CD8-positive, alpha-beta memory T cell (primary cell): ENCODE measurements around the gene SLCO4A1. TPM values are rescaled to one million over a fixed set of nuclear protein-coding genes. Genes with fewer than 3 reads are reported as not detected.

Experiments used
- CTCF ChIA-PET: fragments of 350-600 bp; sonication (Branson Sonifier 250); formaldehyde crosslinking; loops from one replicate; lab custom pipeline; 2021; ENCODE audit warnings: antibody characterized with exemption; lab: Charles Lee
- POLR2A ChIA-PET: fragments of 350-600 bp; sonication (Branson Sonifier 250); formaldehyde crosslinking; loops from one replicate; lab custom pipeline; 2021; ENCODE audit warnings: antibody characterized with exemption; lab: Charles Lee
- DNase-seq, 5 donors: peaks; one replicate each; pipeline versions ENCODE4 v3.0.0 to v3.0.0-alpha.2; 2020 to 2022; ENCODE audit warnings: mixed read lengths in 1 of 5
- H3K27ac ChIP-seq: one replicate; pipeline ENCODE4 v1.7.0; 2013; ENCODE audit warnings: low read depth, mild to moderate bottlenecking, low read length, moderate library complexity
- H3K27me3 ChIP-seq: 2 replicates; pipeline ENCODE4 v1.7.0; 2013; ENCODE audit warnings: low read length, mild to moderate bottlenecking; ENCODE audit not compliant: insufficient read depth, poor library complexity, severe bottlenecking
- H3K36me3 ChIP-seq: 2 replicates; pipeline ENCODE4 v1.7.0; 2013; ENCODE audit warnings: mild to moderate bottlenecking, low read length, moderate library complexity; ENCODE audit not compliant: insufficient read depth
- H3K4me1 ChIP-seq: 2 replicates; pipeline ENCODE4 v1.7.0; 2013; ENCODE audit warnings: mild to moderate bottlenecking, low read length, moderate library complexity; ENCODE audit not compliant: insufficient read depth
- H3K4me3 ChIP-seq: 2 replicates; pipeline ENCODE4 v1.7.0; 2013; ENCODE audit warnings: mild to moderate bottlenecking, low read length
- H3K9me3 ChIP-seq: 2 replicates; pipeline ENCODE4 v1.7.0; 2013; ENCODE audit warnings: mild to moderate bottlenecking, low read length
- H3K27ac Mint-ChIP-seq, 8 donors: one replicate each; pipeline ENCODE4 v1.8.0; 2020 to 2021; ENCODE audit warnings: mixed read lengths in 8 of 8, mild to moderate bottlenecking in 6 of 8, inconsistent platforms in 3 of 8, moderate library complexity in 3 of 8
- H3K27me3 Mint-ChIP-seq, 2 donors: one replicate each; pipeline ENCODE4 v1.8.0; 2020 to 2021; ENCODE audit warnings: mixed read lengths in 2 of 2, mild to moderate bottlenecking in 1 of 2, moderate library complexity in 1 of 2
- H3K36me3 Mint-ChIP-seq, 3 donors: one replicate each; pipeline ENCODE4 v1.8.0; 2020 to 2021; ENCODE audit warnings: mixed read lengths in 3 of 3, inconsistent platforms in 1 of 3, mild to moderate bottlenecking in 1 of 3
- H3K4me1 Mint-ChIP-seq, 3 donors: one replicate each; pipeline ENCODE4 v1.8.0; 2020 to 2021; ENCODE audit warnings: mixed read lengths in 3 of 3, inconsistent platforms in 1 of 3, mild to moderate bottlenecking in 1 of 3
- H3K4me3 Mint-ChIP-seq, 7 donors: one replicate each; pipeline ENCODE4 v1.8.0; 2020 to 2021; ENCODE audit warnings: mixed read lengths in 7 of 7, mild to moderate bottlenecking in 6 of 7, moderate library complexity in 4 of 7, inconsistent platforms in 2 of 7
- H3K9me3 Mint-ChIP-seq, 5 donors: one replicate each; pipeline ENCODE4 v1.8.0; 2020 to 2022; ENCODE audit warnings: mixed read lengths in 5 of 5, mild to moderate bottlenecking in 3 of 5, moderate library complexity in 2 of 5, inconsistent platforms in 1 of 5
- polyA plus RNA-seq: library from polyadenylated mRNA; unstranded; fragments of 300-500 nt; fragmentation: Illumina TruSeq; gene quantifications from one replicate; pipeline ENCODE4 v1.2.3, GENCODE V29; 2021
- total RNA-seq, 2 experiments: library from RNA; stranded (reverse); gene quantifications; one replicate each; pipeline ENCODE4 v1.2.3, GENCODE V29; 2021

The SLCO4A1 gene
- total and polyA plus RNA-seq, 3 experiments from 2014 or later = 0.47 to 44.9 (median 42.0) TPM

GRCh38 chr20:62695448-62696414 lies 53.4 kb downstream of the SLCO4A1 start:
- CTCF ChIA-PET = no interaction called here
- no peaks in the 10 kb centered on the region for H3K9me3 Mint-ChIP-seq

GRCh38 chr20:62696434-62696957 lies 54.2 kb downstream of the SLCO4A1 start:
- no peak for DNase-seq
- Histone ChIP-seq H3K27ac (no peak overlapping the region), H3K27me3 (no peaks in the 10 kb centered on the region), H3K36me3 (no peaks in the 10 kb centered on the region), H3K9me3 (no peaks in the 10 kb centered on the region), H3K4me1 (no peaks in the 10 kb centered on the region), H3K4me3 (no peak overlapping the region)
- Mint-ChIP-seq H3K4me1 (peaks cover 2 to 20% (median 8%) of the 10 kb centered on the region in 3 donors), H3K4me3 (peak overlapping the region in 2 of 7 donors; percentile 8 to 30), H3K27ac (peak overlapping the region in 2 of 8 donors; percentile 60 to 89), H3K27me3 (peaks cover 2% of the 10 kb centered on the region in 2 donors), H3K9me3 (no peaks in the 10 kb centered on the region), H3K36me3 (no peaks in the 10 kb centered on the region)
- CTCF ChIA-PET = interaction anchor here (0.7 kb wide), 1 partner anchor 10 kb away, joined by 3 read pairs; no protein-coding TSS in a partner anchor
- POLR2A ChIA-PET = no interaction called here

More at GRCh38 chr20:62695448-62696414, 53.4 kb downstream of the SLCO4A1 start:
- POLR2A ChIA-PET = no interaction called here
- Mint-ChIP-seq H3K36me3 (no peaks in the 10 kb centered on the region), H3K27me3 (peaks cover 2 to 5% of the 10 kb centered on the region in 2 donors), H3K4me3 (no peak overlapping the region), H3K4me1 (peaks cover 2 to 20% (median 8%) of the 10 kb centered on the region in 3 donors), H3K27ac (peak overlapping the region in 2 of 8 donors; percentile 58 to 89)
- Histone ChIP-seq H3K9me3 (no peaks in the 10 kb centered on the region), H3K27me3 (no peaks in the 10 kb centered on the region), H3K27ac (no peak overlapping the region), H3K4me3 (no peak overlapping the region), H3K36me3 (no peaks in the 10 kb centered on the region), H3K4me1 (no peaks in the 10 kb centered on the region)
- peak in 1 of 5 donors; percentile 45 for DNase-seq

GRCh38 chr20:62696989-62697388 lies 54.7 kb downstream of the SLCO4A1 start:
- no peak overlapping the region for H3K4me3 ChIP-seq
- no peak overlapping the region for H3K27ac ChIP-seq
- Mint-ChIP-seq H3K4me1 (peaks cover 2 to 20% (median 8%) of the 10 kb centered on the region in 3 donors), H3K27me3 (peaks cover 0 to 2% of the 10 kb centered on the region in 2 donors), H3K9me3 (no peaks in the 10 kb centered on the region), H3K36me3 (no peaks in the 10 kb centered on the region), H3K4me3 (no peak overlapping the region), H3K27ac (no peak overlapping the region)
- H3K4me1 ChIP-seq = no peaks in the 10 kb centered on the region
- no peak for DNase-seq
- no peaks in the 10 kb centered on the region for H3K36me3 ChIP-seq
- CTCF ChIA-PET = interaction anchor here (0.7 kb wide), 1 partner anchor 10 kb away, joined by 3 read pairs; no protein-coding TSS in a partner anchor
- POLR2A ChIA-PET = no interaction called here
- H3K27me3 ChIP-seq = no peaks in the 10 kb centered on the region
- H3K9me3 ChIP-seq = no peaks in the 10 kb centered on the region

GRCh38 chr20:62697468-62697912 lies 55.2 kb downstream of the SLCO4A1 start:
- Mint-ChIP-seq H3K9me3 (no peaks in the 10 kb centered on the region), H3K27ac (no peak overlapping the region), H3K4me3 (no peak overlapping the region), H3K36me3 (no peaks in the 10 kb centered on the region), H3K4me1 (peaks cover 2 to 20% (median 8%) of the 10 kb centered on the region in 3 donors), H3K27me3 (peaks cover 0 to 2% of the 10 kb centered on the region in 2 donors)
- Histone ChIP-seq H3K4me1 (no peaks in the 10 kb centered on the region), H3K27me3 (no peaks in the 10 kb centered on the region), H3K4me3 (no peak overlapping the region), H3K36me3 (no peaks in the 10 kb centered on the region), H3K9me3 (no peaks in the 10 kb centered on the region), H3K27ac (no peak overlapping the region)
- CTCF ChIA-PET = interaction anchor here (0.9 kb wide), 1 partner anchor 19 kb away, joined by 3 read pairs; no protein-coding TSS in a partner anchor
- no peak for DNase-seq
- POLR2A ChIA-PET = no interaction called here

GRCh38 chr20:62698231-62698630 lies 55.9 kb downstream of the SLCO4A1 start:
- Mint-ChIP-seq H3K4me1 (peaks cover 2 to 21% (median 8%) of the 10 kb centered on the region in 3 donors), H3K27ac (no peak overlapping the region), H3K4me3 (no peak overlapping the region), H3K36me3 (no peaks in the 10 kb centered on the region), H3K9me3 (no peaks in the 10 kb centered on the region), H3K27me3 (peaks cover 0 to 2% of the 10 kb centered on the region in 2 donors)
- no peak for DNase-seq
- H3K36me3 ChIP-seq = no peaks in the 10 kb centered on the region
- POLR2A ChIA-PET = no interaction called here
- no peaks in the 10 kb centered on the region for H3K9me3 ChIP-seq
- H3K27me3 ChIP-seq = no peaks in the 10 kb centered on the region
- H3K27ac ChIP-seq = no peak overlapping the region
- CTCF ChIA-PET = interaction anchor here (0.9 kb wide), 1 partner anchor 18 kb away, joined by 3 read pairs; no protein-coding TSS in a partner anchor
- no peak overlapping the region for H3K4me3 ChIP-seq
- H3K4me1 ChIP-seq = no peaks in the 10 kb centered on the region

GRCh38 chr20:62699296-62699695 lies 57.0 kb downstream of the SLCO4A1 start:
- no peaks in the 10 kb centered on the region for H3K9me3 Mint-ChIP-seq
- peaks cover 2 to 3% of the 10 kb centered on the region in 2 donors for H3K27me3 Mint-ChIP-seq
- CTCF ChIA-PET = no interaction called here
- Histone ChIP-seq H3K27ac (no peak overlapping the region), H3K4me3 (no peak overlapping the region), H3K9me3 (no peaks in the 10 kb centered on the region), H3K27me3 (no peaks in the 10 kb centered on the region), H3K36me3 (no peaks in the 10 kb centered on the region), H3K4me1 (no peaks in the 10 kb centered on the region)
- H3K27ac Mint-ChIP-seq = peak overlapping the region in 1 of 8 donors; percentile 33
- POLR2A ChIA-PET = no interaction called here
- peaks cover 6 to 26% (median 8%) of the 10 kb centered on the region in 3 donors for H3K4me1 Mint-ChIP-seq
- H3K36me3 Mint-ChIP-seq = no peaks in the 10 kb centered on the region
- H3K4me3 Mint-ChIP-seq = no peak overlapping the region
- peak in 1 of 5 donors; percentile 35 for DNase-seq

GRCh38 chr20:62699741-62700140 lies 57.4 kb downstream of the SLCO4A1 start:
- no peak overlapping the region for H3K27ac ChIP-seq
- no peaks in the 10 kb centered on the region for H3K36me3 ChIP-seq
- CTCF ChIA-PET = no interaction called here

More at GRCh38 chr20:62699741-62700140, 57.4 kb downstream of the SLCO4A1 start:
- Mint-ChIP-seq H3K4me3 (no peak overlapping the region), H3K9me3 (no peaks in the 10 kb centered on the region), H3K36me3 (no peaks in the 10 kb centered on the region), H3K27ac (peak overlapping the region in 1 of 8 donors; percentile 33), H3K4me1 (peaks cover 7 to 27% (median 8%) of the 10 kb centered on the region in 3 donors), H3K27me3 (peaks cover 2 to 3% of the 10 kb centered on the region in 2 donors)
- H3K9me3 ChIP-seq = no peaks in the 10 kb centered on the region
- peak in 1 of 5 donors; percentile 39 for DNase-seq
- no peaks in the 10 kb centered on the region for H3K27me3 ChIP-seq
- POLR2A ChIA-PET = no interaction called here
- H3K4me3 ChIP-seq = no peak overlapping the region
- H3K4me1 ChIP-seq = no peaks in the 10 kb centered on the region
